ENCODE data around the gene SRSF4. TPM values are rescaled to one million over a fixed set of nuclear protein-coding genes. Genes with fewer than 3 reads are reported as not detected.

SRSF4 gene
- total RNA-seq, 2 experiments from 2014 or later, result 129 to 147 TPM

GRCh38 chr1:29180497-29181412 lies 945 bp downstream of the SRSF4 start:
- intact Hi-C loops (cut with DNase I, micrococcal nuclease), result loop anchor here (1.0 to 5.0 kb wide), 19 partner anchors 22 to 1884 kb away; partner anchors contain the start of genes EPB41 (in 1 of the 2), GMEB1 (in 1 of the 2), MED18 (in 1 of the 2) and PUM1 (in 1 of the 2)
- Mint-ChIP-seq H3K27ac (peak overlapping the region; percentile 99), H3K4me1 (peaks cover 45% of the 10 kb centered on the region), H3K36me3 (ENCODE audit: low read depth) (peaks cover 43% of the 10 kb centered on the region), H3K9me3 (ENCODE audit: low read depth) (no peaks in the 10 kb centered on the region), H3K27me3 (no peaks in the 10 kb centered on the region), H3K4me3 (peak overlapping the region; percentile 87)
- DNase-seq (peak; percentile 61), ATAC-seq (no peak)
- ChIA-PET CTCF (interaction anchor here (0.6 to 2.9 kb wide), 13 partner anchors 22 to 1602 kb away, joined by 3 to 33 read pairs (median 3); partner anchors contain the start of genes GMEB1 and YTHDF2), POLR2A (interaction anchor here (1.3 to 2.1 kb wide), 10 partner anchors 10 to 1538 kb away, joined by 3 to 15 read pairs (median 7); partner anchors contain the start of genes EPB41, MECR, RNU11 and TAF12)

- H3K4me1 Mint-ChIP-seq, result peaks cover 45% of the 10 kb centered on the region
- ChIA-PET POLR2A (interaction anchor here (0.9 to 1.4 kb wide), 2 partner anchors 120 to 536 kb away, joined by 3 read pairs; no protein-coding TSS in a partner anchor), CTCF (interaction anchor here (0.7 to 1.7 kb wide), 5 partner anchors 23 to 443 kb away, joined by 3 to 8 read pairs (median 4); partner anchors contain the start of gene YTHDF2)
- peaks cover 44% of the 10 kb centered on the region for H3K36me3 Mint-ChIP-seq (ENCODE audit: low read depth)
- H3K4me3 Mint-ChIP-seq, result peak overlapping the region; percentile 87
- intact Hi-C loops (cut with DNase I, micrococcal nuclease), result loop anchor here (2.0 to 5.0 kb wide), 8 partner anchors 57 to 1885 kb away; partner anchors contain the start of genes PUM1 (in 1 of the 2), TMEM200B (in 1 of the 2) and TRNAU1AP (in 1 of the 2)
- no peak for ATAC-seq
- H3K27ac Mint-ChIP-seq, result peak overlapping the region; percentile 99
- no peak for DNase-seq
- H3K9me3 Mint-ChIP-seq (ENCODE audit: low read depth), result no peaks in the 10 kb centered on the region
- H3K27me3 Mint-ChIP-seq, result no peaks in the 10 kb centered on the region
Measured at GRCh38 chr1:29179641-29180184, 2.0 kb downstream of the SRSF4 start.

GRCh38 chr1:29177022-29177705 lies 4.5 kb downstream of the SRSF4 start:
- H3K4me3 Mint-ChIP-seq, result peak overlapping the region; percentile 11
- DNase-seq (no peak), ATAC-seq (no peak)
- no peaks in the 10 kb centered on the region for H3K27me3 Mint-ChIP-seq
- POLR2A ChIA-PET, result no interaction called here
- peaks cover 54% of the 10 kb centered on the region for H3K36me3 Mint-ChIP-seq (ENCODE audit: low read depth)
- intact Hi-C loops (cut with DNase I, micrococcal nuclease), result no loop called here
- CTCF ChIA-PET, result interaction anchor here (1.1 kb wide), 1 partner anchor 25 kb away, joined by 4 read pairs; no protein-coding TSS in a partner anchor
- no peaks in the 10 kb centered on the region for H3K9me3 Mint-ChIP-seq (ENCODE audit: low read depth)
- peaks cover 52% of the 10 kb centered on the region for H3K4me1 Mint-ChIP-seq
- H3K27ac Mint-ChIP-seq, result peak overlapping the region; percentile 71

GRCh38 chr1:29176576-29176975 lies 5.1 kb downstream of the SRSF4 start:
- POLR2A ChIA-PET, result no interaction called here
- H3K9me3 Mint-ChIP-seq (ENCODE audit: low read depth), result no peaks in the 10 kb centered on the region
- ATAC-seq (no peak), DNase-seq (no peak)
- H3K4me3 Mint-ChIP-seq, result no peak overlapping the region
- no peak overlapping the region for H3K27ac Mint-ChIP-seq
- CTCF ChIA-PET, result interaction anchor here (1.1 kb wide), 1 partner anchor 26 kb away, joined by 4 read pairs; no protein-coding TSS in a partner anchor
- peaks cover 58% of the 10 kb centered on the region for H3K36me3 Mint-ChIP-seq (ENCODE audit: low read depth)
- intact Hi-C loops (cut with DNase I, micrococcal nuclease), result no loop called here
- no peaks in the 10 kb centered on the region for H3K27me3 Mint-ChIP-seq
- H3K4me1 Mint-ChIP-seq, result peaks cover 55% of the 10 kb centered on the region

GRCh38 chr1:29172415-29172939 lies 9.2 kb downstream of the SRSF4 start:
- DNase-seq (no peak), ATAC-seq (no peak)
- Mint-ChIP-seq H3K27ac (no peak overlapping the region), H3K27me3 (no peaks in the 10 kb centered on the region), H3K36me3 (ENCODE audit: low read depth) (peaks cover 51% of the 10 kb centered on the region), H3K4me3 (no peak overlapping the region), H3K9me3 (ENCODE audit: low read depth) (no peaks in the 10 kb centered on the region), H3K4me1 (peaks cover 62% of the 10 kb centered on the region)
- POLR2A ChIA-PET, result interaction anchor here (1.0 kb wide), 1 partner anchor 55 kb away, joined by 3 read pairs; no protein-coding TSS in a partner anchor
- intact Hi-C loops (cut with DNase I, micrococcal nuclease), result no loop called here
- CTCF ChIA-PET, result no interaction called here

- Mint-ChIP-seq H3K27me3 (no peaks in the 10 kb centered on the region), H3K4me1 (peaks cover 62% of the 10 kb centered on the region), H3K27ac (peak overlapping the region; percentile 76), H3K9me3 (ENCODE audit: low read depth) (no peaks in the 10 kb centered on the region), H3K4me3 (no peak overlapping the region), H3K36me3 (ENCODE audit: low read depth) (peaks cover 49% of the 10 kb centered on the region)
- intact Hi-C loops (cut with DNase I, micrococcal nuclease), result no loop called here
- CTCF ChIA-PET, result interaction anchor here (0.9 to 1.0 kb wide), 2 partner anchors 13 to 24 kb away, joined by 3 to 5 read pairs; no protein-coding TSS in a partner anchor
- DNase-seq (no peak), ATAC-seq (no peak)
- POLR2A ChIA-PET, result interaction anchor here (0.6 to 2.0 kb wide), 2 partner anchors 10 to 26 kb away, joined by 3 to 8 read pairs; partner anchors contain the start of gene SRSF4
Measured at GRCh38 chr1:29171521-29171920, 10.2 kb downstream of the SRSF4 start.

GRCh38 chr1:29171089-29171488 lies 10.6 kb downstream of the SRSF4 start:
- ATAC-seq (no peak), DNase-seq (no peak)
- Mint-ChIP-seq H3K9me3 (ENCODE audit: low read depth) (no peaks in the 10 kb centered on the region), H3K4me1 (peaks cover 60% of the 10 kb centered on the region), H3K27me3 (no peaks in the 10 kb centered on the region), H3K36me3 (ENCODE audit: low read depth) (peaks cover 47% of the 10 kb centered on the region), H3K4me3 (no peak overlapping the region), H3K27ac (peak overlapping the region; percentile 76)
- intact Hi-C loops (cut with DNase I, micrococcal nuclease), result no loop called here
- CTCF ChIA-PET, result interaction anchor here (0.7 to 1.0 kb wide), 3 partner anchors 14 to 113 kb away, joined by 3 to 5 read pairs (median 3); no protein-coding TSS in a partner anchor
- POLR2A ChIA-PET, result interaction anchor here (0.6 to 2.0 kb wide), 2 partner anchors 10 to 27 kb away, joined by 3 to 8 read pairs; partner anchors contain the start of gene SRSF4

GRCh38 chr1:29169976-29170375 lies 11.7 kb downstream of the SRSF4 start:
- peak overlapping the region; percentile 7 for H3K27ac Mint-ChIP-seq
- intact Hi-C loops (cut with DNase I, micrococcal nuclease), result no loop called here
- H3K4me3 Mint-ChIP-seq, result no peak overlapping the region
- H3K36me3 Mint-ChIP-seq (ENCODE audit: low read depth), result peaks cover 48% of the 10 kb centered on the region
- POLR2A ChIA-PET, result interaction anchor here (2.0 kb wide), 1 partner anchor 12 kb away, joined by 8 read pairs; the partner anchor contains the start of gene SRSF4
- H3K27me3 Mint-ChIP-seq, result no peaks in the 10 kb centered on the region
- no peak for ATAC-seq
- DNase-seq, result no peak
- H3K9me3 Mint-ChIP-seq (ENCODE audit: low read depth), result no peaks in the 10 kb centered on the region
- H3K4me1 Mint-ChIP-seq, result peaks cover 64% of the 10 kb centered on the region
- CTCF ChIA-PET, result interaction anchor here (0.8 to 1.9 kb wide), 2 partner anchors 12 to 941 kb away, joined by 5 to 8 read pairs; partner anchors contain the start of gene SRSF4

- no peak overlapping the region for H3K4me3 Mint-ChIP-seq
- H3K36me3 Mint-ChIP-seq (ENCODE audit: low read depth), result peaks cover 49% of the 10 kb centered on the region
- no peaks in the 10 kb centered on the region for H3K27me3 Mint-ChIP-seq
- ChIA-PET POLR2A (interaction anchor here (1.6 kb wide), 1 partner anchor 14 kb away, joined by 8 read pairs; the partner anchor contains the start of gene SRSF4), CTCF (interaction anchor here (0.6 to 1.6 kb wide), 4 partner anchors 30 to 148 kb away, joined by 3 to 7 read pairs (median 4); no protein-coding TSS in a partner anchor)
- H3K27ac Mint-ChIP-seq, result no peak overlapping the region
- peaks cover 74% of the 10 kb centered on the region for H3K4me1 Mint-ChIP-seq
- intact Hi-C loops (cut with DNase I, micrococcal nuclease), result no loop called here
- ATAC-seq (no peak), DNase-seq (no peak)
- no peaks in the 10 kb centered on the region for H3K9me3 Mint-ChIP-seq (ENCODE audit: low read depth)
Measured at GRCh38 chr1:29167904-29168303, 13.8 kb downstream of the SRSF4 start.

GRCh38 chr1:29166291-29166878 lies 15.3 kb downstream of the SRSF4 start:
- ChIA-PET POLR2A (interaction anchor here (0.6 to 1.6 kb wide), 2 partner anchors 16 to 281 kb away, joined by 4 to 8 read pairs; partner anchors contain the start of gene SRSF4), CTCF (interaction anchor here (1.0 to 1.6 kb wide), 4 partner anchors 16 to 448 kb away, joined by 3 to 7 read pairs (median 3); partner anchors contain the start of gene SRSF4)
- Mint-ChIP-seq H3K36me3 (ENCODE audit: low read depth) (peaks cover 40% of the 10 kb centered on the region), H3K27ac (no peak overlapping the region), H3K4me3 (no peak overlapping the region), H3K4me1 (peaks cover 65% of the 10 kb centered on the region), H3K9me3 (ENCODE audit: low read depth) (no peaks in the 10 kb centered on the region), H3K27me3 (no peaks in the 10 kb centered on the region)
- no peak for DNase-seq
- no peak for ATAC-seq
- intact Hi-C loops (cut with DNase I, micrococcal nuclease), result no loop called here

Data from activated CD4-positive, alpha-beta T cell treated with anti-CD3 and anti-CD28 coated beads for 36 hours (primary cell).